ENCODE results near the gene ANKRD23.

DNA sequence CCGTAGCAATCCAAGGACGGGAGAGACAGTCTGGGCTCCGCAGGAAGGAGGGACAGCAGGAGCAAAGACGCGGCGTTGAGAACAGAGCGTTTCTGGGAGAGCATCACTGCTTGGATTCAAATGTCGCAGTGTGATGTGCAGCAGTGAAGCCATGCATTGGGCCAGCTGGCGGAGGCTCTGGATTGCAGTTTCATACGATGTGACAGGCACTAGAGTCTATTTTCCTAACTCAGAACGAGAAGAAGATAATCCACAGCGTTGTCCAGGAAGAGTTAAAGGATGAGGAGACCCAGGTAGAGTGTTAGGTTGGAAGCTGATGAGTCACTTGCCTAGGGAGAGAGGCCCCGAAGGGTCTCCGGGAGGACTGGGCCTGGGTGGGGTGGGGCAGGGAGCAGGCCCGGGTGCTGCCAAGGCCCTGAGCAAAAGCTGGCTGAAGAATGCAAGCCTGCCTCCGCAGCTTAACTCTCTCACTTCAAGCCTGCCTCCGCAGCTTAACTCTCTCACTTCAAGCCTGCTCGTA lies 43.7 kb upstream of the ANKRD23 start:
- TF ChIP-seq CTCF (IDR thresholded peaks at IDR 0.05), result no peak
- TF ChIP-seq POLR2A (IDR thresholded peaks at IDR 0.05), result no peak
